Activated T-helper 9 cell treated with anti-CD3 and anti-CD28 coated beads, Interleukin-2, amount 50 U/mL, for 16 hours (primary cell): ENCODE results near the gene LRIT2.
A peak's percentile ranks its signal among the peaks of the same experiment; 100 is the strongest.

Experiments used
- DNase-seq: peaks from one replicate; pipeline ENCODE4 v3.0.0-alpha.2; 2020; ENCODE audit warnings: low read depth

Gene LRIT2

GRCh38 chr10:84205049-84205852 is 20.1 kb downstream of the LRIT2 start:
- DNase-seq, result peak; percentile 22

DNA sequence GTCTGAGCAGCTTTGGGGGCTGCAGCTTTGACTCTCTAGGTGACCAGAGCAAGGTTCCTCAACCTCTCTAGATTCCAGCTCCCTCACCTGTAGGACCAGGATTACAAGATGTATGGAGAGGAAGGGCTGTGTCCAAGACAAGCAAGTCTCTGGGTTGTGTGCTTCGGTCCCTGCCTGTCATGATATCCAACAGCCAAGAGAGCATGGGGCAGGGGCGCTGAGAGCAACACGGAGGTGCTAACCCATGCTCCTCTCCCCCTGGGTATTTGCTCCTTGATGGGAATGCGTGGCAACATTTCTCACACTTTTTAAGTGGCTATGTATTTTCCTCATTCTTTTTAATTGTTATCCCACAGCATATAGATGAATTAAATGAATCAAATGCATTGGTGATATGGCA is 20.7 kb downstream of the LRIT2 start:
- DNase-seq, result no peak

DNA sequence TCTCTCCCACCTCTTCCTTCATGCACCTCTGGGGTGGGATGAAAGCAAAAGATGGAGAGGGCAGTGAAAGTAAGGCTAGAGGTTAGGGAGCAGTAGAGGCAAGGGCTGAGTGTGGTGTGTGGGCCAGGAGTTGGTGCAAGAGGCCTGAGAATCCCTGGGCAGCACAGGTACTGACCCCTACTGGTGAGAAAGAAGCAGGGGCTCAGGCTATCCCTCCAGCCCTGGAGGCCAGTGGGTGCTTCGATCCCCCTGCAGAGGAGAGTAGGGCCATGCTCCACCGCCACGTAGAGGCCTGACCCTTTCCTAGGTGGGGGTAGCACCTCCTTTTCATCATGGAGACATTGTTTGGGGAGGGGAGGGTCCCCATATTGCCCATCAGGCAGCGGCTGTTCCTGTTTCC is 21.2 kb downstream of the LRIT2 start:
- DNase-seq, result no peak

- no peak for DNase-seq
These were observed 23.0 kb downstream of the LRIT2 start for GRCh38 chr10:84202349-84202748.

GRCh38 chr10:84201682-84202081 is 23.7 kb downstream of the LRIT2 start:
- no peak for DNase-seq

DNA sequence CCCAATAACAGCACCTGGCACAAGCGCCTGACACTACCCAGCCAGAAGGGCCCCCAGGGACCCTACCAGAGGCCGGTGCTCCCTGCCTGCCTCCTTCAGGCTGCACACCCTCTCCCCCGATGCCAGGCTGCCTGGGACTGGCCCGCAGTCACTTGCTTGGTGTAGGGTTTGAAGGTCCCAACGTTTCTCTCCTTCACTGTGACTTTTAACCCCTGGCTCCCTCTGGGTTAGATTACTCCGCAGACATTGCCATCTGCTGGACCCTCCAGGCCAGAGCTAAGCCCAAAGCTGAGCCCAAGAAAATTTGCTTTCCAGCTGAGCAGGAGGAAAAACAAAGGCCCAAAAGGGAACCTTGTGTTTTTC is 24.1 kb downstream of the LRIT2 start:
- no peak for DNase-seq

GRCh38 chr10:84200537-84201243 is 24.7 kb downstream of the LRIT2 start:
- no peak for DNase-seq

DNA sequence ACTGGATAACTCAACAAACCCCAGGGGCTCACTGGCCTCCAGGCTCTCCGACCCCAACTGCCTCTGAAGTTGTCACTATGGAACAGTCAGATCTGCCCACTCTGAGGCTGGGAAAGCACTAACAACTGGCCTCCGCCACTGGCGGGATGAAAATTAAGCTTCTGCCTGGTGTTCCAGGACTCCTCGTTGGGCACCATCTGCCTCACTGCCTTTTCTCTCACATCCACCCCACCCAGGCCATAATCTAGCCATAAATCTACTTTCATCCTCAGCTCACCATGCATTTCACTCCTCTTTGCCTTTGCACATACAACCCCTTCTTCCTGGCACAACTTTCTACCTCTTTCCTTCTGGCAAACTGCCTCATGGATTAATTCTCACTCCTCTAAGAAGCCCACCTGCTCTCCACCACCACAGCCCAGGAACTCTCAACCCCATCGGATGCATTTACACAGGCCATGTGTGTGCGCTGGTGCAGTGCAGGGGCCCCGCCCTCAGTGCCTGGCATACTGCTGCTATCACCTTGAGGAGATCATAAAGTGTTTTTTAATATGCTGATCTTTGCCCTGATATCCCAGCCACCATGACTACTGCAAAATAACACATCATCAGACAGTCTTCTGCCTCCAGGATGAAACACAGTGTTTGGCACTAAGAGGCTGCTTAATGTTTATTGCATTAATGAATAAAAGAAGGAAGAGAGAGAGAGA is 27.0 kb downstream of the LRIT2 start:
- no peak for DNase-seq

DNA sequence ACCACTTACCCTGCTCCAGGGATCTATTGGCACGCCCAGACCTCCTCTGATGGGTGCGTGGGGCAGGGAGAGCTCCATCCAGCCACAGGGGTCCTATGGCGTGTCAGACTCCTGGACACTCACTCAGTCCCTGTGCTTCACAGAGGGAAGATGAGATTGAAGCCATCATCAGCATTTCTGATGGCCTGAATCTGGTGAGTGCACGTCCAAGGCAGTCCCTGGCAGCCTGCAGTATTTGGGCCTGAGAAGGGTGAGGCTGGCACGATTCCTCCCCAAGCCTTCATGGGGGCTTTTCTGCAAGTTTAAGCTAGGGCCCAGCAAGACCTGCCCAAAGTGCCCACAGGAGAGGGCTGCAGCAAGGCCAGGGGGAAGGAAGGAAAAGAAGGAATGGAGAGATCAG is 27.7 kb downstream of the LRIT2 start:
- DNase-seq, result no peak

DNA sequence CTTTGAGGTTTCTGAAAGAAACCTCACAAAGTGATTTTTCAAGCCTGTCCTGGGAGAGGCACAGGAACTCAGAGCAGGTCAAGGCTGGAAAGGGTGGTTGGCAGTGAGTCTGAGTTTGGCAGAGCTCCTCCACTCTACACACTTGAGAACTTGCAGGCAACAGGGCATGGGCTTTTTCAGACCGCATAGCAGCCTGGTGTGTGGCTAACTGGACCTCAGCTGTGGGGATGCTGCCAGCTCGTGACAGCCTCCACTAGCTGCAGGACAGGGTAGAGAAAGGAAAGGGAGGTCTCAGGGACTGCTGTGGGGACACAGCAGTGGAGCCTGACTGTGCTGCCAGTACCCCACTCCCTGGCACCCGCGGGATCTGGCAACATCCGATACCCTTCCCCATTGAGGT is 28.4 kb downstream of the LRIT2 start:
- no peak for DNase-seq

DNA sequence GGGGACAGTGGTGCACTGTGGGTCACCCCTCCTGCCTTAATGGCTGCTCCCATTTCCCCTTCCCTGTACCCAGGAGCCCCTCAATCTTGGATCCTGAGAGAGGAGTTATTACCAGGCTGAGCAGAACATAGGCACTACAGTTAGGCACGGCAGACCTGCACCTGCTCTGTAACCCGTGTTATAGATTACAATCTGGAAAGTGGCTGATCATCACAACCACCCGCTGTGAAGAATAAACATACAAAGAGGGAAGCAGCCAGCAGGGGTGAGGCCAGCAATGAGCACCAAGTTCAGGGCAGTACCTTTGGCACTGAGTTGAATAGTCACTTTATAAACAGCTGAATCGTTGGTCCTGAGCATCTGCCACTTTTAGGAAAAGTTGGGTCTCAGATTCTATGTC is 29.3 kb downstream of the LRIT2 start:
- no peak for DNase-seq

- DNase-seq, result no peak
These were observed 30.1 kb downstream of the LRIT2 start for GRCh38 chr10:84195044-84195830.

DNA sequence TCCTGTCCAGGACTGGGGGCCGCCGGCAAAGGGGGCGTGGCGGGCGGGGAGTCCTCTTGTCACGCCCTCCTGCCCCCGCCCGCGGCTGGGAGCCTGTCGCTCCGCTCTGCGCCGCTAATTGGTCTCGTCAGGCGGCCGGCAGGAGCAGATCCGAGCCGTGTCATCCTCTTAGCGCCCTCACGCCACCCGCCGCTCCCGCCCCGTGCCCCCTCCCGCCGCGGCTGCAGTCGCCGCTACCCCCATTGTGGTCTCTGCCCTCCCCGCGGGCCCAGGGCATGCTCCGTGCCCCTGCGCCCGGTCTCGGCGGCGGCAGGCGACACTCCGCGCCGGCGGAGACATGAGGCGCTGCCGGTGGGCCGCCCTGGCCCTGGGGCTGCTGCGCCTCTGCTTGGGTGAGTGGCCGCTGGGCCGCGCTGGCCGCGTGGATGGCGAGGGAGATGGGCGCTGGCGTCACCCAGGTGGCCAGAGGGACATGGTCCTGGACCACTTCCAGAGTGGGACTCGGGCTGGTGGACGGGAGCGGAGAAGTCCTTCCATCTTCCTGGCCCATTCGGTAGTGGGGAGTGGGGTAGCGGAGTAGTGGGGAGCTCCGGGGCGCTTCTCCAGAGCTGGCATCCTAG is 30.8 kb downstream of the LRIT2 start, which contains the start of gene CDHR1:
Gene CDHR1 (plus strand): TSS at position 114 of the 620 bp plus-strand sequence. CDS start 224 bp downstream, at position 338.
- DNase-seq, result peak; percentile 17

DNA sequence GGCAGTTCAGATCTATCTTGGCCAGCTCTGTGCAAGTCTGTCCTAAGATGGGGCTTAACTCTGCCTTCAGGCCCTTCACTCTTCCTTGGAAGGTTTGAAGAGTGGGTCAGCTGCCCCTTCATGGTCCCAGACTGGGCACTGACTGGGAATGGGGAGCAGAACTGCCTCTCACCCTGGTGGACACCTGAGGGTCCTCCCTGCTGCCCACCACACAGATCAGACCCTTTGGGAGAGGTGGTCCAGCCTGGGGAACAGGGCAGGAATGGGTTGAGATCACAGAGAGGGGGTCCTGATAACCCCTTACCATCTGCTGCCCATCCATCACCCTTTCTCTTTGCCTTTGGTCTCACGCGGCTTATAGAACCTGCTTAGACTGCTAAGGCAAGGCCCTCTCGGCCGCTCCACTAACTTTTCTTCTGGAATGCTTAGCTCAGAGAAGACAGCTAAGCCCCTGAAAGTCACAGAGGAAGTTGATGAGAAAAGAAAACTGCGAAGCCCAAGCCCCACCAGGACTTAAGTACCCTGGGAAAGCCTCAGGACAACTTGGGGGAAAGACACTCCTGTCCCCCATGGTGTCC is 31.4 kb downstream of the LRIT2 start:
- DNase-seq, result no peak

DNA sequence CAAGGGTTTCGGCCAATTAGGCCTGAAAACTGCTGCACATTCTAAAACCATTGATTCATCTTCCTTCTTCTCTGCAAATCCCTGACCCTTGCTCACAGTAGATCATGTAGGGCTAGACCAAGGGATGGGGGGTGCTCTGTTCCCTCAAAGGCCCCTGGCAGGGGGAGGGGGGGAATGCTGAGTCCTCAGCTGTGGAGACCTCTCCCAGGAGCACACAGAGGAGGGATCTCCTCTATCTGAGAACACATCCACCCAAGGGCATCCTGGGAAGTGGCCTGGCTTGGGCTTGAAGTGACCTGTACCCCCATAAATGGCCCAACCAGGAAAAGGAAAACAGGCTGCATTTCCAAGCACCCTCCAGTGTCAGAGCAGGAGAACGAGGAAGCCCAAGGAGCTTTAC is 32.0 kb downstream of the LRIT2 start:
- DNase-seq, result no peak

DNA sequence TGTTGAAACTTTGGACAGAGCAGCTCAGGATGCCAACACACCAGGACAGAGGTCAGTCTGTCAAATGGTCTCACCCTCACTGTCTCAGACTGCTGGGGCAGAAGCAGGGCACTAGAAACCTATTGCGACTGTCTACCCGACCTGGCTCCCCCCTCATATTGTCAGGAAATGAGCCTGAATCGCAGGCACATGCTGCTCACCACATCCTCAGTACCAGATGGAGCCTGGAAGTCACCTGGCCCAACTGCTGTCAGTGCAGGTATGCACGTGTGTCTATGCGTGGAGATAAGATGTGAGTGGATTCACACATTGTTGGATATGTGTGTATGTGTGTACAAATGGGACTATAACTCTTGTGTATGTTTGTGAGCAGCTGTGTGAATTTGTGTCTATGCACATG is 34.2 kb downstream of the LRIT2 start:
- no peak for DNase-seq

- no peak for DNase-seq
These were observed 34.7 kb downstream of the LRIT2 start for GRCh38 chr10:84190621-84191020.

DNA sequence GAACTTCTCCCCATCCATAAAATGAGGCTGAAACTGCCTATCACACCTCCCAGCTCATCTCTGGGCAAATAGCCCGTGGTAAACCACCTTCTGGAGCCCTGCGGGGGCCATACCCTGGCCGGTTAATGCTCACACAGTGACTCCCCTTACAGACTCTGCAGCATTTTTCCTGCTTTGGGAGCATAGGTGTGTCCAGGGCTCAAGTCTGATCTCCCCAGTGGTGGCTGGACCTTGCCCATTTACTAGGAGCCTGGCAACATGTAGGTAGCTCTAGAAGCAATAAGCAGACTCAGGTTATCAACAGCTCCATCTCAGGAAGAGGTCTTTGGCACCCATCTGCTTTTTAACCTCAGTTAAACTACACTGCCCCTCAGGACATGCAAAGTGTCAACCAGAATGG is 36.5 kb downstream of the LRIT2 start:
- DNase-seq, result no peak

DNA sequence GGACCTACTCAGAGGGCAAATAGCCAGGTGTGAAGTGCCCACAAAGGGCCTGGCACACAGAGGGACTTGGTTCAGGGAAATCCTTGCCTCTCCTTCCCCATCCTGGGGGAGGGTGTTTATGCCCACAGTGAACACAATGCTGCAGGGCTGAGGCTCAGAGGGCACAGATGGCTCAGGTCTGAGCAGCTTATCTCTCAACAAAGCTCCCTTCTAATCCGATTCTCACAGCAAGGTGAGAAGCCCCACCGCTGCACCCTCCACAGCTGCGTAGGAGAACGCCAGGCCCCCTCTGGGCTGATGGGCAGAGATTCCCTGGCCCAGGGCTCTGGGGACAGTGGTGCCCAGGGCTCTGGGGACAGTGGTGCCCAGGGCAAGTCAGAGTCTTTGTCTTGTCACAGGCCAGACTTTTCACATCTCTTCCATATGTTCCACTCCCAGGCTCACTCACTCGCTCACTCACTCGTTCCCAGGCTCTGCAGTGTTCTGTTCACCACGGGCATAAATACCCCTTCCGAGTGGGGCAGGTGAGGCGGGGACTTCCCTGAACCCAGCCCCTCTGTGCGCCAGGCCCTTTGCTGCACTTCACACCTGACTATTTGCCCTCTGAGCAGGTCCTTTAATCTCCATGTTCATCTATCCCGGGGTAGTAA is 39.7 kb downstream of the LRIT2 start:
- DNase-seq, result no peak

DNA sequence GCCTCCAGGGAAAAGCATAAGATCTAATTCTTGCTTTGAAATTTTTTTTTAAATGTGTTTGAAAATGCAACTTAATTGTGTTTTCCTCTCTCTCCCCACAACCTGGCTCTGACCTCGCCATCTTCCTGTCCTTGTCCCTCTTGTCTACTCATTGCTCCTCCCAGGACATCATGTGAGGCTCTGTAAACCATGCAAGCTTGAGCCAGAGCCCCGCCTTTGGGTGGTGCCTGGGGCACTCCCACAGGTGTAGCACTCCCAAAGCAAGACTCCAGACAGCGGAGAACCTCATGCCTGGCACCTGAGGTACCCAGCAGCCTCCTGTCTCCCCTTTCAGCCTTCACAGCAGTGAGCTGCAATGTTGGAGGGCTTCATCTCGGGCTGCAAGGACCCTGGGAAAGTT is 40.8 kb downstream of the LRIT2 start:
- no peak for DNase-seq

DNA sequence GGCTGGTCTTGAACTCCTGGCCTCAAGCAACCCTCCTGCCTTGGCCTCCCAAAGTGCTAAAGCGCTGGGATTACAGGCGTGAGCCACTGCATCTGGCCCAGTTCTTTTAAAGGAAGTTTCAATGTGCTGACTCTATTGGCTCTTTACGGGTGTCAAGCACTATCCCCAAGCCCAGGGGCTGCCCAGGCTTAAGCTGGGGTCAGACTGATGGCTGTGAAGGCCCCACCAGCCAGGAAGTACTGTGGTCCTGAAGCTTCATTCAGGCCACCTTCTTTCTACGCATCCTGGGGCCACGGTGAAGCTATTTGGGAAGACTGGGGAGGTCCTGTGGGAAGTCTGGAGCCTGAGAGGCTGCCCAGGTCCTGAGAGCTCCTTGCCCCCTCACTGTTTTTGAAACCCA is 43.7 kb downstream of the LRIT2 start:
- DNase-seq, result no peak
